ENCODE results near the gene ZNF202. TPM values are rescaled to one million over a fixed set of nuclear protein-coding genes. Genes with fewer than 3 reads are reported as not detected.

Gene ZNF202
- total RNA-seq, 1 donor from 2014 or later = 9.1 TPM

- intact Hi-C loops (cut with DNase I) = no loop called here
- Histone ChIP-seq H3K9me3 (no peaks in the 10 kb centered on the region), H3K27me3 (no peaks in the 10 kb centered on the region), H3K4me3 (no peak overlapping the region), H3K4me1 (no peaks in the 10 kb centered on the region), H3K27ac (no peak overlapping the region), H3K36me3 (no peaks in the 10 kb centered on the region)
- DNase-seq (ENCODE audit: extremely low spot score in 2 of 2) = no peak
- no peak for TF ChIP-seq POLR2AphosphoS5 (IDR thresholded peaks at IDR 0.05; ENCODE audit: insufficient read depth in 1 of 2, low read depth in 1 of 2)
- TF ChIP-seq CTCF (IDR thresholded peaks at IDR 0.05) = no peak
Observed at GRCh38 chr11:123773959-123774358, 32.5 kb upstream of the ZNF202 start.

GRCh38 chr11:123773026-123773425 is 31.6 kb upstream of the ZNF202 start:
- Histone ChIP-seq H3K36me3 (no peaks in the 10 kb centered on the region), H3K27ac (no peak overlapping the region), H3K4me1 (no peaks in the 10 kb centered on the region), H3K27me3 (no peaks in the 10 kb centered on the region), H3K9me3 (no peaks in the 10 kb centered on the region), H3K4me3 (no peak overlapping the region)
- intact Hi-C loops (cut with DNase I) = no loop called here
- no peak for DNase-seq (ENCODE audit: extremely low spot score in 2 of 2)
- TF ChIP-seq POLR2AphosphoS5 (IDR thresholded peaks at IDR 0.05; ENCODE audit: insufficient read depth in 1 of 2, low read depth in 1 of 2) (no peak), POLR2A (IDR thresholded peaks at IDR 0.05) (no peak), CTCF (IDR thresholded peaks at IDR 0.05) (no peak)

- H3K36me3 ChIP-seq = no peaks in the 10 kb centered on the region
- intact Hi-C loops (cut with DNase I) = no loop called here
- TF ChIP-seq POLR2A (IDR thresholded peaks at IDR 0.05) (no peak), POLR2AphosphoS5 (IDR thresholded peaks at IDR 0.05; ENCODE audit: insufficient read depth in 1 of 2, low read depth in 1 of 2) (no peak), CTCF (IDR thresholded peaks at IDR 0.05) (no peak)
- H3K27me3 ChIP-seq = no peaks in the 10 kb centered on the region
- DNase-seq (ENCODE audit: extremely low spot score in 2 of 2) = no peak
- H3K4me3 ChIP-seq = no peak overlapping the region
- no peak overlapping the region for H3K27ac ChIP-seq
- H3K4me1 ChIP-seq = no peaks in the 10 kb centered on the region
- no peaks in the 10 kb centered on the region for H3K9me3 ChIP-seq
Observed at GRCh38 chr11:123771664-123772063, 30.2 kb upstream of the ZNF202 start.

GRCh38 chr11:123770712-123771111 is 29.3 kb upstream of the ZNF202 start:
- H3K4me1 ChIP-seq = no peaks in the 10 kb centered on the region
- TF ChIP-seq CTCF (IDR thresholded peaks at IDR 0.05) = no peak
- no peak for TF ChIP-seq POLR2A (IDR thresholded peaks at IDR 0.05)
- no peak for TF ChIP-seq POLR2AphosphoS5 (IDR thresholded peaks at IDR 0.05; ENCODE audit: insufficient read depth in 1 of 2, low read depth in 1 of 2)
- no peak for DNase-seq (ENCODE audit: extremely low spot score in 2 of 2)
- H3K27me3 ChIP-seq = no peaks in the 10 kb centered on the region
- H3K36me3 ChIP-seq = no peaks in the 10 kb centered on the region
- H3K4me3 ChIP-seq = no peak overlapping the region
- H3K9me3 ChIP-seq = no peaks in the 10 kb centered on the region
- intact Hi-C loops (cut with DNase I) = no loop called here
- no peak overlapping the region for H3K27ac ChIP-seq

GRCh38 chr11:123765601-123766000 is 24.1 kb upstream of the ZNF202 start:
- Histone ChIP-seq H3K27ac (no peak overlapping the region), H3K36me3 (no peaks in the 10 kb centered on the region), H3K4me1 (no peaks in the 10 kb centered on the region), H3K9me3 (peaks cover 7% of the 10 kb centered on the region), H3K27me3 (no peaks in the 10 kb centered on the region), H3K4me3 (no peak overlapping the region)
- intact Hi-C loops (cut with DNase I) = no loop called here
- no peak for DNase-seq (ENCODE audit: extremely low spot score in 2 of 2)
- no peak for TF ChIP-seq CTCF (IDR thresholded peaks at IDR 0.05)
- TF ChIP-seq POLR2AphosphoS5 (IDR thresholded peaks at IDR 0.05; ENCODE audit: insufficient read depth in 1 of 2, low read depth in 1 of 2) = no peak
- TF ChIP-seq POLR2A (IDR thresholded peaks at IDR 0.05) = no peak

All from vagina (tissue), 2 donors.